HepG2 (cell line): ENCODE data around the gene CSNK1E. TPM values are rescaled to one million over a fixed set of nuclear protein-coding genes. Genes with fewer than 3 reads are reported as not detected.
"Not testable (repeated sequence)": the region's sequence is repeated elsewhere in the genome, so short reads cannot be mapped to it uniquely, and the experiment has no call there.

Source experiments
- ATAC-seq: fragments of 200-7000 bp; cut with Tn5 transposase; 3 replicates; pipeline ENCODE4 v1.9.1; 2020; ENCODE audit warnings: mild to moderate bottlenecking, moderate library complexity
- BruUV-seq: library from RNA; stranded (reverse); fragments of 400-500 nt; replicated peaks from 2 replicates; lab custom pipeline; 2021; lab: Mats Ljungman, UMichigan
- CTCF ChIA-PET: fragments of 300-600 bp; formaldehyde crosslinking; extraction: SDS; loops from one replicate; lab custom pipeline; 2021; ENCODE audit warnings: low total read pairs, inconsistent platforms, low intra/inter-chr PET ratio; lab: Yijun Ruan, JAX
- POLR2A ChIA-PET: fragments of 350-600 bp; sonication (Branson Sonifier 250); formaldehyde crosslinking; loops from one replicate; lab custom pipeline; 2020; ENCODE audit warnings: antibody characterized with exemption, inconsistent platforms; lab: Yijun Ruan, JAX
- DNase-seq: peaks from one replicate; pipeline ENCODE4 v3.0.0-alpha.2; 2015; ENCODE audit warnings: low spot score
- FAIRE-seq: peaks from 3 replicates; lab custom pipeline; 2011; peaks lifted over from hg19 to GRCh38; lab: Jason Lieb, UNC
- H2AFZ ChIP-seq: one replicate; pipeline ENCODE4 v1.6.1; 2011; ENCODE audit warnings: low read length, inconsistent platforms
- H3K27ac ChIP-seq: fragments of 300-600 bp; 3 replicates; pipeline ENCODE4 v1.8.0; 2011; ENCODE audit warnings: mixed run types, mild to moderate bottlenecking, mixed read lengths, low read length, inconsistent platforms; ENCODE audit not compliant: insufficient read depth; ENCODE audit errors: extremely low read length
- H3K27me3 ChIP-seq, 2 experiments: fragments of 200-600 bp in 1 of 2; 2 replicates in 1 of 2; 3 replicates in 1 of 2; pipeline versions ENCODE4 v1.6.0 to v1.8.0; 2011; ENCODE audit warnings: low read length in 2 of 2, mild to moderate bottlenecking in 2 of 2, moderate library complexity in 2 of 2, inconsistent platforms in 1 of 2; ENCODE audit not compliant: insufficient read depth in 2 of 2, control insufficient read depth in 1 of 2
- H3K36me3 ChIP-seq, 2 experiments: fragments of 200-600 bp in 1 of 2; replicated peaks in 1 of 2; 2 replicates in 1 of 2; 3 replicates in 1 of 2; pipeline versions ENCODE4 v1.5.1 to v1.8.0; 2011; ENCODE audit warnings: low read length in 2 of 2, inconsistent platforms in 1 of 2; ENCODE audit not compliant: insufficient read depth in 2 of 2, control insufficient read depth in 1 of 2
- H3K4me1 ChIP-seq: 2 replicates; pipeline ENCODE4 v1.5.1; 2012; ENCODE audit warnings: low read length, inconsistent platforms; ENCODE audit not compliant: insufficient read depth
- H3K4me2 ChIP-seq: 2 replicates; pipeline ENCODE4 v1.6.0; 2011; ENCODE audit warnings: low read depth, low read length, inconsistent platforms
- H3K4me3 ChIP-seq, 3 experiments: fragments of 200-600 bp in 1 of 3; sonication (generic), shearing (Covaris generic) in 1 of 3; replicated peaks in 1 of 3; 2 replicates each; pipeline ENCODE4 v1.5.1; 2011 to 2016; ENCODE audit warnings: low read length in 3 of 3, inconsistent platforms in 2 of 3, low read depth in 2 of 3, mild to moderate bottlenecking in 2 of 3, control low read depth in 1 of 3, mixed read lengths in 1 of 3; ENCODE audit not compliant: insufficient read depth in 1 of 3
- H3K79me2 ChIP-seq: one replicate; pipeline ENCODE4 v1.6.1; 2011; ENCODE audit warnings: low read length, inconsistent platforms; ENCODE audit not compliant: insufficient read depth
- H3K9ac ChIP-seq: 2 replicates; pipeline ENCODE4 v1.6.0; 2011; ENCODE audit warnings: mild to moderate bottlenecking, low read depth, low read length, inconsistent platforms; ENCODE audit not compliant: insufficient read depth
- H3K9me3 ChIP-seq: 2 replicates; pipeline ENCODE4 v1.5.1; 2012; ENCODE audit warnings: mild to moderate bottlenecking, low read length
- H4K20me1 ChIP-seq: 2 replicates; pipeline ENCODE4 v1.6.0; 2011; ENCODE audit warnings: inconsistent platforms, mild to moderate bottlenecking, low read length, moderate library complexity; ENCODE audit not compliant: insufficient read depth
- WGBS: methylation state at CpG from one replicate; pipeline ENCODE4 v1.1.6; 2017; ENCODE audit warnings: low lambda C conversion rate; 5-methylcytosine and 5-hydroxymethylcytosine counted together
- in situ Hi-C: cut with HindIII; loops from 2 replicates; pipeline ENCODE4 v1.10.0; 2017; ENCODE audit warnings: low pct_unique_long_range_greater_than_20kb; ENCODE audit not compliant: extremely low pct_ligation_motif_present
- intact Hi-C: fragments of 100-400 bp; cut with micrococcal nuclease; formaldehyde crosslinking; loops from one replicate; pipeline ENCODE4 v1.10.0; 2022; ENCODE audit not compliant: unreplicated experiment
- polyA plus RNA-seq, 8 experiments: library from polyadenylated mRNA; depleted of rRNA in 3 of 8; stranded (reverse) in 7 of 8; unstranded in 1 of 8; fragments of >200 nt; fragmentation: Illumina TruSeq in 4 of 8; extraction: Trizol in 4 of 8; gene quantifications; 2 replicates each; pipeline versions ENCODE4 v1.2.1 to v1.2.3, GENCODE V29; 2011 to 2016; ENCODE audit warnings: low read depth in 4 of 8, missing spikeins in 1 of 8, mixed read lengths in 1 of 8; ENCODE audit not compliant: insufficient read depth in 1 of 8
- total RNA-seq, 5 experiments: library from RNA; depleted of rRNA; stranded (reverse); fragments of >200 nt; fragmentation: Illumina TruSeq; extraction: Trizol; gene quantifications; 2 replicates each; pipeline ENCODE4 v1.2.3, GENCODE V29; 2016; ENCODE audit warnings: low read depth in 1 of 5

The CSNK1E gene
- total and polyA plus RNA-seq, 2 of the 13 experiments (the other 11 are each of a cell fraction or from before 2014, with no cell fraction given) = 34.7 to 129 TPM

- BruUV-seq, DNase-seq, H4K20me1 ChIP-seq, intact Hi-C loops, H3K4me2 ChIP-seq, H3K4me1 ChIP-seq, H3K4me3 ChIP-seq, CTCF ChIA-PET, H3K9ac ChIP-seq, H3K9me3 ChIP-seq, in situ Hi-C loops, FAIRE-seq, ATAC-seq, POLR2A ChIA-PET, H3K27ac ChIP-seq, H3K79me2 ChIP-seq, H3K27me3 ChIP-seq, H3K36me3 ChIP-seq, H2AFZ ChIP-seq: not testable (repeated sequence)
- WGBS = 100% methylated on average over 3 of the region's 3 CpGs
Measured at GRCh38 chr22:38365829-38366228, 48.6 kb upstream of the CSNK1E start.

DNA sequence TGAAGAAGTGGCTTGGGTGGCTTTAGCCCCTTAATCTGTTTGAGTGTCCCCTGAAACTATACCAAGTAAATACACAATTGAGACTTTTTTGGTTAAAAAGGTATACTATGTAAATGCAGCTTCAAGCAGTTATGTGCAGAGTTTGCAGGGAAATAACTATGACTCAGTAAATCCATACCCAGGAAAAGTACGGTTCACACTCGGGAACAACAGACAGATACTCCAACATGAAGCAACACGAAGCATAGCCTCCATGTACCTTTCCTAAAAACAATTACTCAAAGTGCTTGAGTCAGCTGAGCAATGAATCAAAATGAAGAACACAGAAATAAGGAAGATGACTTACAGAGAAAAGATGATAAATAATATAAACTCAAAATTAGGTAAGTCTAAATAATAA is 47.9 kb upstream of the CSNK1E start:
- ATAC-seq, H2AFZ ChIP-seq, CTCF ChIA-PET, intact Hi-C loops, H3K9me3 ChIP-seq, H4K20me1 ChIP-seq, DNase-seq, H3K27ac ChIP-seq, H3K4me2 ChIP-seq, H3K36me3 ChIP-seq, H3K4me3 ChIP-seq, H3K4me1 ChIP-seq, BruUV-seq, H3K79me2 ChIP-seq, H3K27me3 ChIP-seq, in situ Hi-C loops, POLR2A ChIA-PET, H3K9ac ChIP-seq, FAIRE-seq: not testable (repeated sequence)
- WGBS = 99% methylated on average over 3 of the region's 3 CpGs

DNA sequence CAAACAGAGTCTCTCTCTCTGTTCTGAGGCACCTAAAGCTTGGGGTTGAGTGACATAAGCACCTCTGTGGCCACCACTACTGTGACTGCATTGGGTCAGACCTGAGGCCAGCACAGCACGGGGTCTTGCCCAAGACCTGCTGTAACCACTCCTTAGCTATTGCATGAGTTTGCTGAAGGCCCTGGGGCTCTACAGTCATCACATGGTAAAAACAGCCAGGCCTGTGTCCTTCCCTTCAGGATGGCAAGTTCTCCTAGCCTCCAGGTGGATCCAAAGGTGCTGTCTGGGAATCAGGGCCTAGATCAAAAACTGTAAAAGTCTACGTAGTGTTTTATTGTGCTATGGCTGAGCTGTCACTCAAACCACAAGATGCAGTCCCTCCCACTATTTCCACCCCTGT is 43.3 kb upstream of the CSNK1E start:
- H4K20me1 ChIP-seq, FAIRE-seq, H3K36me3 ChIP-seq, H3K4me2 ChIP-seq, H3K27ac ChIP-seq, H2AFZ ChIP-seq, DNase-seq, H3K79me2 ChIP-seq, intact Hi-C loops, H3K4me3 ChIP-seq, H3K9me3 ChIP-seq, CTCF ChIA-PET, H3K4me1 ChIP-seq, ATAC-seq, in situ Hi-C loops, H3K9ac ChIP-seq, H3K27me3 ChIP-seq, BruUV-seq, POLR2A ChIA-PET: not testable (repeated sequence)
- WGBS = no CpG with 5 or more reads among the region's 2 CpGs

GRCh38 chr22:38359817-38360216 is 42.6 kb upstream of the CSNK1E start:
- H4K20me1 ChIP-seq, H3K9me3 ChIP-seq, ATAC-seq, H3K4me3 ChIP-seq, H3K27me3 ChIP-seq, intact Hi-C loops, H3K36me3 ChIP-seq, H3K9ac ChIP-seq, H3K4me1 ChIP-seq, POLR2A ChIA-PET, CTCF ChIA-PET, H3K27ac ChIP-seq, FAIRE-seq, H3K79me2 ChIP-seq, DNase-seq, BruUV-seq, H3K4me2 ChIP-seq, H2AFZ ChIP-seq: not testable (repeated sequence)
- in situ Hi-C loops = loop anchor here (10.0 kb wide), 1 partner anchor 305 kb away; the partner anchor contains the start of gene PICK1
- WGBS = 100% methylated on average over 1 of the region's 1 CpG
